Esophagus squamous epithelium (tissue), 5 donors: ENCODE results near the gene TNIP1. TPM values are rescaled to one million over a fixed set of nuclear protein-coding genes. Genes with fewer than 3 reads are reported as not detected.
A peak's percentile ranks its signal among the peaks of the same experiment; 100 is the strongest.

Source experiments
- DNase-seq: peaks from one replicate; lab custom pipeline; 2025; lab: John Stamatoyannopoulos, UW
- H3K27ac ChIP-seq, 4 donors: fragments of 200-600 bp; sonication (generic); one replicate each; pipeline ENCODE4 v1.5.1; 2016 to 2019; ENCODE audit warnings: mild to moderate bottlenecking in 1 of 4
- H3K27me3 ChIP-seq, 4 donors: fragments of 200-600 bp; sonication (generic); 1 replicate in 3 of 4; 2 replicates in 1 of 4; pipeline versions ENCODE4 v1.5.1 to v1.6.0; 2017 to 2021; ENCODE audit warnings: antibody characterized with exemption in 1 of 4
- H3K36me3 ChIP-seq, 3 donors: fragments of 200-600 bp; sonication (generic); one replicate each; pipeline ENCODE4 v1.5.1; 2016 to 2019
- H3K4me1 ChIP-seq, 3 donors: fragments of 200-600 bp; sonication (generic); one replicate each; pipeline ENCODE4 v1.5.1; 2017 to 2019
- H3K4me3 ChIP-seq, 4 donors: fragments of 200-600 bp; sonication (generic); 1 replicate in 3 of 4; 2 replicates in 1 of 4; pipeline ENCODE4 v1.5.1; 2016 to 2019; ENCODE audit warnings: mild to moderate bottlenecking in 2 of 4, moderate library complexity in 1 of 4
- H3K9me3 ChIP-seq, 3 donors: fragments of 200-600 bp; sonication (generic); one replicate each; pipeline ENCODE4 v1.5.1; 2016 to 2019
- CTCF ChIP-seq, 6 experiments: fragments of 450-650 bp in 4 of 6; fragments of 200-600 bp in 2 of 6; sonication (generic) in 2 of 6; IDR thresholded peaks; one replicate each; pipeline ENCODE4 v1.5.1; 2016 to 2019; ENCODE audit warnings: antibody characterized with exemption in 6 of 6, mild to moderate bottlenecking in 4 of 6, moderate library complexity in 4 of 6
- POLR2A ChIP-seq, 4 donors: fragments of 450-650 bp; IDR thresholded peaks; one replicate each; pipeline ENCODE4 v1.6.1; 2017; ENCODE audit warnings: antibody characterized with exemption in 4 of 4, mild to moderate bottlenecking in 4 of 4, moderate library complexity in 3 of 4
- WGBS, 2 donors: methylation state at CpG; one replicate each; pipeline ENCODE4 v1.1.5; 2018; 5-methylcytosine and 5-hydroxymethylcytosine counted together
- intact Hi-C: fragments of 100-400 bp; cut with DNase I; formaldehyde crosslinking; loops from one replicate; pipeline ENCODE4 v1.15.0; 2022
- total RNA-seq, 4 donors: library from RNA; depleted of rRNA; stranded (reverse); fragments of >200 nt; gene quantifications; one replicate each; pipeline ENCODE4 v1.1.0, GENCODE V29; 2016
- donor health status: DM: yes; HTN: yes; CAD: no.

The TNIP1 gene
- total RNA-seq, 4 donors from 2014 or later, result 55.5 to 109 (median 95.4) TPM

GRCh38 chr5:151041577-151042268, 39.1 kb downstream of the TNIP1 start:
- Histone ChIP-seq H3K9me3 (no peaks in the 10 kb centered on the region), H3K4me3 (no peak overlapping the region), H3K36me3 (peaks cover 23 to 100% (median 34%) of the 10 kb centered on the region in 3 donors), H3K27ac (peak overlapping the region; percentile 74 to 89 (median 88)), H3K27me3 (no peaks in the 10 kb centered on the region), H3K4me1 (peaks cover 0 to 68% (median 51%) of the 10 kb centered on the region in 3 donors)
- TF ChIP-seq CTCF (IDR thresholded peaks at IDR 0.05), result no peak
- TF ChIP-seq POLR2A (IDR thresholded peaks at IDR 0.05), result no peak
- no peak for DNase-seq
- 52 to 67% methylated on average over 6 to 11 of the region's 11 CpGs for WGBS, 2 donors
- intact Hi-C loops, result no loop called here

- H3K27me3 ChIP-seq, result no peaks in the 10 kb centered on the region
- intact Hi-C loops, result no loop called here
- WGBS, 2 donors, result 67 to 69% methylated on average over 2 to 8 of the region's 8 CpGs
- TF ChIP-seq POLR2A (IDR thresholded peaks at IDR 0.05) (no peak), CTCF (IDR thresholded peaks at IDR 0.05) (no peak)
- H3K27ac ChIP-seq, result peak overlapping the region; percentile 74 to 89 (median 88)
- no peak for DNase-seq
- H3K9me3 ChIP-seq, result no peaks in the 10 kb centered on the region
- no peak overlapping the region for H3K4me3 ChIP-seq
- peaks cover 0 to 72% (median 51%) of the 10 kb centered on the region in 3 donors for H3K4me1 ChIP-seq
- peaks cover 26 to 100% (median 42%) of the 10 kb centered on the region in 3 donors for H3K36me3 ChIP-seq
These were observed 40.6 kb downstream of the TNIP1 start for GRCh38 chr5:151040211-151040747.

DNA sequence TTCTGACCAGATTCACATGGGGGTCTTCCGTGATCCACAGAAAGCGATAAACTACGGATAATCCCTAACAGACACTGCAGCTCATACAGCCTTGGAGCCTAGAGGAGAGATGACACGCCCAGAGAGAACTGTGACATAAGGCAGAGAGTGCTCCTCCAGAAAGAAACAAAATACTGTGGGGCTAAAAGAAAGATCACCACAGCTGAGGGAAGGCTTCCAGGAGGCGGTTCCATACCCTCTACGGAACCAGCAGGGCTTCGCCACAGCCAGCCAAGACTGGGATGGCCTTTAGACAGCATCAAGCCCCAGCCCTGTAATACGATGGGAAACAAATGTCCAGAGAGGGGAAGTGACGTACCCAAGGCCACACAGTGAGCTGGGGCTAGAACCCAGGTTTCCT, 41.2 kb downstream of the TNIP1 start:
- DNase-seq, result no peak
- WGBS, 2 donors, result 70 to 91% methylated on average over 9 of the region's 9 CpGs
- peaks cover 28 to 100% (median 40%) of the 10 kb centered on the region in 3 donors for H3K36me3 ChIP-seq
- no peak overlapping the region for H3K4me3 ChIP-seq
- peak overlapping the region; percentile 74 to 89 (median 88) for H3K27ac ChIP-seq
- H3K9me3 ChIP-seq, result no peaks in the 10 kb centered on the region
- TF ChIP-seq CTCF (IDR thresholded peaks at IDR 0.05) (no peak), POLR2A (IDR thresholded peaks at IDR 0.05) (no peak)
- intact Hi-C loops, result no loop called here
- H3K4me1 ChIP-seq, result peaks cover 0 to 72% (median 51%) of the 10 kb centered on the region in 3 donors
- no peaks in the 10 kb centered on the region for H3K27me3 ChIP-seq

DNA sequence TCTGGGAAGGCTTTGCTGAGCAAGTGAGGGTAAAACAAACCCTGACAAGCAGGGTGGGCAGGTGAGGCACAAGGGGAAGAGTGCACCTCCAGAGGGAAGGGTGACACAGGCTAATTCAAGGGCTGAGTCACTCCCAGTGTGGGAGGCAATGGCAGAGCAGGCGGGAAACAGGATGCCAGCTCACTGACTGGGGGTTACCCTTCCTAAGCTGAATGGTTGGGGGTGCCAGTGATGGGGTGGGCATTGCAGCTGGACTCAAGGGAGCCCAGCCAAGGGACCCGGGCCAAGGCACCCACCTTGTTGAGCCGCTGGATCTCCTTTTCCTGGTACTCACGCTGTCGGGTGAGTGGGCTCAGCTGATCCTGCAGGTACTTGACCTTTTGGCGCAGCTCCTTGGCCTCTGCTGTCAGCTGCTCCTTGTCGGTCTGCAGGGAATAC, 42.0 kb downstream of the TNIP1 start:
- TF ChIP-seq CTCF (IDR thresholded peaks at IDR 0.05) (no peak), POLR2A (IDR thresholded peaks at IDR 0.05) (no peak)
- WGBS, 2 donors, result 0 to 54% methylated on average over 1 to 3 of the region's 7 CpGs
- no peak overlapping the region for H3K4me3 ChIP-seq
- H3K27me3 ChIP-seq, result no peaks in the 10 kb centered on the region
- intact Hi-C loops, result no loop called here
- no peaks in the 10 kb centered on the region for H3K9me3 ChIP-seq
- peaks cover 33 to 100% (median 43%) of the 10 kb centered on the region in 3 donors for H3K36me3 ChIP-seq
- H3K4me1 ChIP-seq, result peaks cover 0 to 72% (median 51%) of the 10 kb centered on the region in 3 donors
- H3K27ac ChIP-seq, result peak overlapping the region; percentile 74 to 89 (median 88)
- DNase-seq, result no peak

- no peak for TF ChIP-seq CTCF (IDR thresholded peaks at IDR 0.05)
- TF ChIP-seq POLR2A (IDR thresholded peaks at IDR 0.05), result no peak
- no peak overlapping the region for H3K4me3 ChIP-seq
- peaks cover 35 to 100% (median 44%) of the 10 kb centered on the region in 3 donors for H3K36me3 ChIP-seq
- 69 to 71% methylated on average over 1 to 3 of the region's 8 CpGs for WGBS, 2 donors
- H3K4me1 ChIP-seq, result peaks cover 0 to 71% (median 51%) of the 10 kb centered on the region in 3 donors
- DNase-seq, result no peak
- no peaks in the 10 kb centered on the region for H3K9me3 ChIP-seq
- H3K27ac ChIP-seq, result peak overlapping the region; percentile 74 to 89 (median 88)
- intact Hi-C loops, result no loop called here
- no peaks in the 10 kb centered on the region for H3K27me3 ChIP-seq
These were observed 42.5 kb downstream of the TNIP1 start for GRCh38 chr5:151038412-151038745.
